Right renal cortex interstitium (tissue), 3 donors: ENCODE measurements around the gene CRYBA2. TPM values are rescaled to one million over a fixed set of nuclear protein-coding genes. Genes with fewer than 3 reads are reported as not detected.

ENCODE experiments used
- DNase-seq, 3 donors: peaks; one replicate each; pipeline ENCODE4 v3.0.0-alpha.2; 2013; ENCODE audit warnings: low read depth in 3 of 3, low spot score in 2 of 3
- polyA plus RNA-seq, 3 donors: library from polyadenylated mRNA; unstranded; fragments of 120-200 nt; gene quantifications; one replicate each; pipeline ENCODE4 v1.2.1, GENCODE V29; 2013; ENCODE audit not compliant: insufficient read length in 3 of 3

CRYBA2 gene
- polyA plus RNA-seq, 3 donors: not detected

DNA sequence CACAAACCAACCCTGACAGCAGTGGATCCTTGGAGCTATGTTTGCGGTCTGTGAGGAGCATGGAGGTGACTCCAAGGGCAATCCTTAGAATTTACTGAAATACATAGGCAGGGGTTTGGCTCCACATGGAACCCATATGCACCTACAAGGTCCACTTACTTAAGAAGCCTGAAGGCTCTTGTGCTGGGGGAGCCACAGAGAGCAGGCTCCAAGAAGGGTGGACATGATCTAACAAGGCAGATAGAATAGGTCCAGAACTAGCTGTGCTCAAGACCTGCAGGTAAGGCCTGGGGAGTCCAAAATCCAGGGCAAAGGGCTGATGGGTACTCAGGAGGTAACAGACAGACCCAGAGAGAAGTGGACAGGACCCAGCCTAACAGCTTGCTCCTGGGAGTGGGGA is 34.9 kb downstream of the CRYBA2 start:
- no peak for DNase-seq

DNA sequence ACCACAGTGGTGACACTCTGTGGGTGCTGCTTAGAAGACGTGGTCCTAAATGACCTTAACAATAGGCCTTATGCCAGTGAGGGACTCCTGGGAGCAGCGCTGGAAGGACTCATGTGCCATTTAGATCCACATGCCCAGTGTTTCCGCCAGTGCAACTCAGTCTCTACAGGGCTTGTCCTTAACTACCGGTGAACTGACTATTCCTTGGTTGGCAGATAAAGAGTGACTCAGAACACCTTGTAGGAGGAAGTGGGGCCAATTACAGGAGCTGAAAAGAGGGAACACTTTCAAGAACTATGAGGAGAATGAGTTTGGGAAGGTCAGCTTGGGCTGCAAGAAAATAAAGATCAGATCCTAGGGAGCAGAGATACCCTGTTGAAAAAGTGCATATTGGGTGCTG is 35.6 kb downstream of the CRYBA2 start:
- DNase-seq: no peak

DNA sequence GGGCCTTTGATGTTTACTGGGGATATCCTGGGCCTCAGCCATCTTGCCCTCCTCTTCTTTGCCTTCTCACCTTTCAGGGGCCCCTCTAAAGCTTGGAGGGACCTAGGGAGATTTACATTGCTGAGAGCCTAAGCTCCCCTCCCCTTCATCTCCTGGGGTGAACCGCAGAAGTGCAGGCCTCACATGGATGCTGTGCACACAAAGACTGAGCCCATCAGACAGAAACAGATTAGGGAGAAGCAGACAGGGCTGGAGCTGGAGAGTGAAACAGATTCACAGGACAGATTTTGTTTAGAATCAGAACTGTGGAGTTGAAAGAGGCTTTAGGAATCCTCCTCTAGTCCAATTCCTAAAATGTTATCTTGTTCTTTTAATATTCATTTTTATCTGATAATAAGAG is 37.2 kb downstream of the CRYBA2 start:
- no peak for DNase-seq

DNA sequence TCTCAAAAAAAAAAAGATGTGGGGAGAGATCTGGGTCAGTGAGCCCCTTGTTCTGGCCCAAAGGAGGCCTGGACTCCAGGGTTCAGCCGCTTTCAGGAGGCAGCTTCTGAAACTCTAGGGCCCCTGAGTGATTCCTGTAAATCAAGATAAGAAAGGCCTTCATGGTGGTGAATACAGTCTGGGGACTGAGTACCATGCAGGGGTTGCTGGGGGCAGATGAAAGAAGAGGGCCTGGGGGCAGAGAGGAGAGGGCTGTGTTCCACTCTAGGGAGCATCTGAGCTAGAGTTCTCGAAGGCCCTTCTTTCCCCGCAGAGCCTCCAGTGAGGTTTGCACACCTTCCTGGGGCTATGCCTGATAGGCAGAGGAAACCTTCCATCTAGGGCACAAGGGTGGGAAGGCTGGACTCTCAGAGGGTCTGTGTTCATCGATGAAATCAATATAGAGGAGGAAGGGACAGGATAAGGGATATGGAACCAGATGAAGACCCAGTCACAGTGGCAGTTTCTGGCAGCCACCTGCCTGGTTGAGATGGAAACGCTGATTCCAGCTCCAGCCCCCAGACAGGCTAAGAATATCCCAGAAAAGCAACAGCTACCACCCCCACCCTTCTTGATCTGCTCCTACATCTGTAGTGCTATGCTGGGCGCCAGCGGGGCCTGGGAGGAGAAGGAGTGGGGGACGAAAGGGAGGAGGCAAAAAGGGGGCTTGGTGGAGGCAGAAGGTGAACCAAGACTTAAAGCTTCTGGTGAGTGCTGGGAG is 38.5 kb downstream of the CRYBA2 start:
- DNase-seq: no peak

DNA sequence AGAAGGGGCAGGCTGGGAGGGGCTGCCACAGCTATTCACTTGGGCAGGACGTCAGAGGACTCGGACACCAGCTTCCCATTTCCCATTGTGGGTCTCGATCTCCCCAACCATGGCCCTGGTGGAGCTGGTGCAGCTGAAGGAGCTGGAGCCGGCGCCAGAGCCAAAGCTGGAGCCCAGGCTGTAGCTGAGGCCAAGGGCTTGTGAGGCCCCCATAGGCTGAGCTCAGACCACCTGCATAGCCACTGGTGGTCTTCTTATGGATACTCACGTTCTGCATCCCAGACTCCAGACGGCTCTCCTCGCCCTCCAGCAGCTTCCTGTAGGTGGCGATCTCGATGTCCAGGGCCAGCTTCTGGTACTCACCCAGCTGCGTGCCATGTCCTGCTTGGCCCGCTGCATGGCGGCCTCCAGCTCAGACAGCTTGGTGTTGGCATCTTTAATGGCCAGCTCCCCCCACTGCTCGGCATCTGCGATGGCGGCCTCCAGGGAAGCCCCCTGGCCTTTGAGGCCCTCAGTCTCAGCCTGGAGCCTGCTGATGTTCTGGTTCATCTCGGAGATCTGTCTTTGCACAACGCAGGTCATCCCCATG is 39.8 kb downstream of the CRYBA2 start:
- no peak for DNase-seq

DNA sequence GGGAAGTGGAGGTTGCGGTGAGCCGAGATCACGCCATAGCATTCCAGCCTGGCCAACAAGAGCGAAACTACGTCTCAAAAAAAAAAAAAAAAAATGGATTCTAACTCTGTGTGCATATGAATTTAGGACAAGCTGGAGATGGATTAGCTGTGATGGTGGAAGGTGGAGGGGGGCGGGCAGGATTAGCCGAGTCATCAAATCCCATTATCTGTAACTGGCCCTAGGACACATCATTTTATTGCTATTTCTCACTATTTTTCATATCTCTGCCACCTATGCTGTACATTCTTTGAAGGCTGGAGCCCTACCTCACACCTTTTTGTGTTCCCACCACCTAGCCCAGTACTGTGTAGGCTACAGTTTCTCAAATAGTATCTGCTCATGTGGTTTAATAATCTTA is 41.1 kb downstream of the CRYBA2 start:
- no peak for DNase-seq

DNA sequence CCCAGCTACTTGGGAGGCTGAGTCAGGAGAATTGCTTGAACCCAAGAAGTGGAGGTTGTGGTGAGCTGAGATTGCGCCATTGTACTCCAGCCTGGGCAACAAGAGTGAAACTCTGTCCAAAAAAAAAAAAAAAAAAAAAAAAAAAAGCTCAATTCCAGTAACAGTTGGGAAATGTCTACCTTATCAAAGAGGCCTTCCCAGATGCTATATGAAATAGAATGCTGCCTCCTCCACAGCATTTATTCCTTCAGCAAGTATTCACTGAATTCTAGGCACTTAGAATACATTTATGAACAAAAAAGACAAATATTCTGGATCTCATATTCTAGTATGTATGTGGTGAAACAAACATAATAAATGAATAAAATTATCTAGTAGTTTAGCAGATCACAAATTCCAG is 46.6 kb downstream of the CRYBA2 start:
- no peak for DNase-seq

DNA sequence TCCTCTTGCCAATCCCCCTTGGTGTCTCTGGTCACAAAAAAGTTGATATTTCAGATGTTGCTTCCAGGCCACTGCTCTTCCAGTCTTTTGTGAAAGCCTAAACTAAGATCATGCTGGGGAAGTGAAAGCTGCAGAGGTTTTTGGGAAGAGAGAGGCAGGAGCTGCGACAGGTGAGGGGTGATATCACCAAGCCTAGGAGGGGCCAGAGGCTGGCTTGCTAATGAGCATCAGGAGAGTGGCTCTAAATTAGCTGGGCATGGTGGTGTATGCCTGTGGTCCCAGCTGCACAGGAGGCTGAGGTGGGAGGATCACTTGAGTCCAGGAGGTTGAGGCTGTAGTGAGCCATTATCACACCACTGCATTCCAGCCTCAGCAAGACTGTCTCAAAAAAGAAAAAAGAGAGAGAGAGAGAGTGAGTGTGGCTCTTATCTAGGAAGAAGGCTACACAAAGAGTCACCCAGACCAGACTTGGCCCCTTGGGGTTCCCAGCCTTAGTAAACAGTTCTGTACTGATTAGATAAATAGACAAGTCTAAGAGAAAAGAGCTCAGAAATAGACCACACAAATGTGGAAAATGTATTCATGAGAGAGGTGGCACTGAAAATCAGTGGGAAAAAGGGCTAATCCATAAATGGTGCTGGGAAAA is 48.3 kb downstream of the CRYBA2 start:
- DNase-seq: no peak

Other genes starting within 250 kb of the CRYBA2 start
- 10 to 100 TPM; 47.8 to 59.3 (median 57.3) TPM for gene CYP27A1, start 211.3 kb downstream of the CRYBA2 start, polyA plus RNA-seq
- gene PRKAG3, start 161.6 kb downstream of the CRYBA2 start, polyA plus RNA-seq: under 1 TPM in 2 of 3 donors, not detected in 1; 0.07 TPM
- gene WNT6, start 133.6 kb downstream of the CRYBA2 start, polyA plus RNA-seq: under 1 TPM; 0.10 to 0.27 (median 0.15) TPM
- gene WNT10A, start 112.6 kb downstream of the CRYBA2 start, polyA plus RNA-seq: 1 to 10 TPM in 1 of 3 donors, under 1 TPM in 2; 0.57 to 1.1 (median 0.96) TPM
- not detected for gene CDK5R2, start 33.8 kb downstream of the CRYBA2 start, polyA plus RNA-seq
- gene FEV, start 8.2 kb downstream of the CRYBA2 start, polyA plus RNA-seq: under 1 TPM in 2 of 3 donors, not detected in 1; 0.07 to 0.10 TPM
- gene CFAP65, start 48.1 kb upstream of the CRYBA2 start, polyA plus RNA-seq: under 1 TPM; 0.24 to 0.40 (median 0.34) TPM
- 1 to 10 TPM; 1.2 to 1.8 (median 1.6) TPM for gene IHH, start 67.5 kb upstream of the CRYBA2 start, polyA plus RNA-seq
- 10 to 100 TPM; 19.5 to 22.6 (median 20.4) TPM for gene NHEJ1, start 167.4 kb upstream of the CRYBA2 start, polyA plus RNA-seq
- gene SLC23A3, start 176.6 kb upstream of the CRYBA2 start, polyA plus RNA-seq: 10 to 100 TPM; 14.0 to 21.4 (median 17.8) TPM
- gene CNPPD1, start 183.5 kb upstream of the CRYBA2 start, polyA plus RNA-seq: 10 to 100 TPM; 61.4 to 69.5 (median 61.5) TPM
- gene RETREG2, start 184.9 kb upstream of the CRYBA2 start, polyA plus RNA-seq: 100 to 1,000 TPM; 108 to 127 (median 108) TPM
- gene ZFAND2B, start 213.4 kb upstream of the CRYBA2 start, polyA plus RNA-seq: 10 to 100 TPM; 33.7 to 38.5 (median 38.3) TPM
- 10 to 100 TPM; 34.7 to 37.5 (median 36.8) TPM for gene ABCB6, start 225.5 kb upstream of the CRYBA2 start, polyA plus RNA-seq
- 10 to 100 TPM; 43.8 to 51.1 (median 46.8) TPM for gene ATG9A, start 236.2 kb upstream of the CRYBA2 start, polyA plus RNA-seq
- 10 to 100 TPM; 38.4 to 44.8 (median 38.8) TPM for gene ANKZF1, start 236.4 kb upstream of the CRYBA2 start, polyA plus RNA-seq